NOMO-1 treated with dmso at 0.1 percent for 144 hours (cell line): ENCODE data around the gene ACTN4.

ENCODE experiments used
- DNase-seq: peaks from one replicate; lab custom pipeline; 2025; ENCODE audit not compliant: unreplicated experiment; lab: John Stamatoyannopoulos, UW

Gene ACTN4

GRCh38 chr19:38660724-38661123 lies 13.3 kb downstream of the ACTN4 start:
- no peak for DNase-seq

- DNase-seq, result no peak
Observed at GRCh38 chr19:38661136-38661535, 13.7 kb downstream of the ACTN4 start.

DNA sequence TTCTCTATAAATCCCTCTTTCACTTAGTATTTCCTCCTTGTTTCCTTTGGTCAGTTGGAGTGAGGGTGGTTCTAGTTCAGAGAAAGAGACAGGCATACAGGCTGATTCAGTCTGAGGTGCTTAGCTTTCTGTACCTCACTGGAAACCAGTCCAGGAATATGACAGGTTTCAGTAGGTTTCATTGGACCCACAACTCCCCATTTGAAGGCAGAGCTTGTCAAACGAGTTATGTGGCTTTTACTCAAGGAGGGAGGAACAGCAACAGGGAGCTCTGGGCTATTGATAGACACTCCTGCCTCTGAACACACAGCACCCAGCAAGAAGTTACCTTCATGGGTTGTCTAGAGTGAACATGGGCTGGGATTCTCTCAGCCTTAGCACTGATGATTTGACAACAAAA lies 14.5 kb downstream of the ACTN4 start:
- DNase-seq, result no peak

- DNase-seq, result no peak
Observed at GRCh38 chr19:38662537-38663155, 15.2 kb downstream of the ACTN4 start.

DNA sequence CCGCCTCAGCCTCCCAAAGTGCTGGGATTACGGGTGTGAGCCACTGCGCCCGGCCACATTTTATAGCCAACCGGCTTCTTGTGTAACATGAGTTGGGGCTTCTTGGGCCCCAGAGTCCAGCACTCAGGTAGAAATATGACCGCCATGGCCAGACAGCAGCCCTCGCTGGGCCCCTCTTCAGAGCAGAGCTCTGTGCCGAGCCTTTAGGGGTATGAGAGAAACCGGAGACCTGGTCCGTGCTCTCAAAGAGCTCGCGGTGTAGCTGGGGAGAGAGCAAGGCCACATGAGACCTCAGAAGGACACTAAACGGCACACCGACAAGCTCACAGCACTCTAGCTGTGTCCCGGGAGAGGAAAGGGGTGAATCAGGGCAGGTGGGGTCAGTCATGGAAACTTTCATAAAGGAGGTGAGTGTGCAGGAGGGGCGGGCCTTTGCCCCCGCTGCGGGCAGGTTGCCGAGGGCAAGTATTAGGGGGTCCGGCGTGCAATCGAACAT lies 15.8 kb downstream of the ACTN4 start:
- no peak for DNase-seq

DNA sequence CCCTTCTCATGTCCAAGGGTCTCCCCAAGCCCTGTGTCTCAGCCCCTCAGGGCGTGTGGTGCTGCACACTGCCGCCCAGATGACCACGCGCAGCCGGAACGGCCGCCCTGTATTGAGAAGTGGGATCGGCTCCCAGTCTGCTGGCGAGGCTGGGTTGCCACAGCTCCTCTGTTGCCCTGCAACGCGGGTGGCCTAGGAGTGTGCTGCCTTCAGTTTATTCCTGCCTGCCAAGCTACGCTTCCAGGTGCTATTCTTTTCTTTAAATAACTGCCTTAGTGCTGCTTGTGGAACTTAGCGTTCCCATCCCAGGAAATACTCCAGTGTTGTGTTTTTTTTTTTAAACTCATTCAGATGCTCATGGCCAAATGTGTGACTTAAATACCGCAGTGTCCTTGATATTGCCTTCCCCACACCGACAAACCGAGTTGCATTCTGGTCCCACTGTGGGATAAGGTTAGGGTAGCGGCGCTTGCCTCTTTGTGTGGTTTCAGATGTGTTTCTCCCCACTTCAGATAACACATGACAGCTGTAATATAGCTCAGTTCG lies 16.6 kb downstream of the ACTN4 start:
- no peak for DNase-seq

GRCh38 chr19:38664503-38665211 lies 17.2 kb downstream of the ACTN4 start:
- no peak for DNase-seq

DNA sequence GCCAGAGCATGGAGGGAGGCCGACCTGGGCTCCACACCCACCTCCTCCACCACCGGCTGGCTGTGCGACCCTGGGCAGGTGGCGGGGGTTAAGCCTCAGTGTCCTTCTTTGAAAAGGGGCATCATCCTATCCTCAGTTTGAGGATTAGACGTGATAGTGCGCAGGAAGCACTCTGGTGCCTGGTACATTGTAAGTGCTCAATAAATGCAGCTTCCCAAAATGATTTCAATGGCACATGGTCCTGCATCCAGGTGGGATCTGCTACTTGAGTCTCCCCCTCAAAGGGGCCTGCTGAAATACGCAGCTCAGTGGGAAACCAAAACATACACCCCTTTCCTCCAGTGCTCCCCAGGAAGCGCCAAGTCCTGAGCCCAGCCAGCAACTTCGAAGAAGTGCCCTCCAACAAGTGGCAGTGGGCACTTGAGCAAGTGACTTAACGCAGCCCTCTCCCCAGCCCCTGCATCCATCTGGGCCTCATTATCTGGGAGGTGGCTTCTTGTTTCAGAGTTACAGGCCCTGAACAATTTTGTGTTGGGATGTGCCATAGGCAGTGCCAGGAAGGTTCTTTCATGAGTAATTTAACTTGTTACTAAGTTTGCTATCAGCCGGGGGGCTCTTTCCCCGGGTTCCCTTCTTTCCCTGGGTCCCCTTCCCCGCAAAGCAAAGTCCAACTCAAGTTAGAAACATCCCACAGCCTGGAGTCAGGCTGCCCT lies 17.9 kb downstream of the ACTN4 start:
- no peak for DNase-seq

GRCh38 chr19:38665950-38666662 lies 18.7 kb downstream of the ACTN4 start:
- DNase-seq, result no peak

GRCh38 chr19:38666663-38667511 lies 19.4 kb downstream of the ACTN4 start:
- no peak for DNase-seq

GRCh38 chr19:38667661-38668171 lies 20.3 kb downstream of the ACTN4 start:
- no peak for DNase-seq

GRCh38 chr19:38669552-38669951 lies 22.1 kb downstream of the ACTN4 start:
- no peak for DNase-seq

GRCh38 chr19:38670921-38671398 lies 23.5 kb downstream of the ACTN4 start:
- no peak for DNase-seq

DNA sequence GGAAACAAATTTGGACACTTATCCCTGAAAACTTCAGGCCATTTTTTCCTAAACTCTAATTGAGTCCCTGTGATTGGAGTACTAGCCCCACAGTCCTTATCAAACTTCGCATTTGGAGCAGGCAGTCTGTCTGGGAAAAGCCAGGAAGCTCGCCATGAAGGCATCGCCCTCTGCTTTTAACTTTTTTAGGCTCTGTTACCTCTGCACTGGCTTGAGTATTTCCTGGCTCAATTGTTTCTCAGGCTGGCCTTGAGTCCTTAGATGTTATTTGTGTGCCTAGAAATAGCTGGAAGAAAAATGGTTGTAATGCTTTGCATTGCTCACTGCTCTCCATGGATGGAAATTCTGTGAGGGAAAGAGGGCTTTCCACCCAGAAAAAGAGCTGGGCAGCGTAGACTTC lies 24.2 kb downstream of the ACTN4 start:
- no peak for DNase-seq

DNA sequence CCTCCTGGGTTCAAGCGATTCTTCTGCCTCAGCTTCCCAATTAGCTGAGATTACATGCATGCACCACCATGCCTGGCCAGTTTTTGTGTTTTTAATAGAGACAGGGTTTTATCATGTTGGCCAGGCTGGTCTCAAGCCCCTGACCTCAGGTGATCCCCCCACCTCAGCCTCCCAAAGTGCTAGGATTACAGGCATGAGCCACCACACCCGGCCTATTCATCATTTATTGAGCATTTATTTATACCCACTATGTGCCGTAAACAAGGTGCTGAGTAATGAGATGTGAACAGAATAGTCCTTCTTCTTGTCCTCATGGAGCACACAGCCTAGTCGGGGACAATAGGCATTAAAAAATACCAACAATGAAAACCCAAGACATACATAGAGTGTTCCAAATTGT lies 25.6 kb downstream of the ACTN4 start:
- DNase-seq, result no peak

DNA sequence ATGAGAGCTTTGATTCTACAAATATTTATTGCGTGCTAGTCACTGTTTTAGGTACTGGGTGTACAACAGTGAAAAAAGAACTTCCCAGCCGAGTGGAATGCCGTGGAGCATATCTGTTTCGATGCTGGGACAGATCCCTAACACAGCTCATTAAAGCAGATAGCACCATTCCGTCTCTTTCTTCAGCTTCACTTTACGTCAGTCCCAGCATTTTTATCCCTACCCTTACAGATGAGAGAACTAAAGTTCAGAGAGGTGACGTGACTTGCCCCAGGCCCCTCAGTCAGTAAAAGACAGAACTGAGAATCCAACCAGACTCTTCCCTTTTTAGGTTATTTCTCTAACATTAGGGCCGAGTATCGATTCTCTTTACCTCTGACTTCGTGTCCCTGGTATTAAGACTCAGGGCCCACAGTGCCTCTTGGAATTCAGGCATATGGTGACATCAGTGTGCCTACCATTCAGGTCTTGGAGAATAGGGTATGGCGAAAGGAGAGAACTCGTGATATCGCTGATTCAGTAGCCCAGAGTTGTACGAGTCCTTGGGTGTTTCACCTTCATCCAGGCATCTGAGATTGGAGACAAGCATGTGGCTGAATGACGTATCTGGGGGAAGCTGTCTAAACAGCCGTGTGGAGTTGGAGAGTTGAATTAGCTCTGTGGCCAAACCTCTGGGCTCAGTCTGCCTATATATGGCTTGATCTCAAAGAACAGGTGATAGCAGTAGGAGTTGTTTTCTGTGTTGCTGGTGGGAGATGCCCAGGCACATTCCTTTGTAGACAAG lies 27.1 kb downstream of the ACTN4 start:
- DNase-seq, result no peak

DNA sequence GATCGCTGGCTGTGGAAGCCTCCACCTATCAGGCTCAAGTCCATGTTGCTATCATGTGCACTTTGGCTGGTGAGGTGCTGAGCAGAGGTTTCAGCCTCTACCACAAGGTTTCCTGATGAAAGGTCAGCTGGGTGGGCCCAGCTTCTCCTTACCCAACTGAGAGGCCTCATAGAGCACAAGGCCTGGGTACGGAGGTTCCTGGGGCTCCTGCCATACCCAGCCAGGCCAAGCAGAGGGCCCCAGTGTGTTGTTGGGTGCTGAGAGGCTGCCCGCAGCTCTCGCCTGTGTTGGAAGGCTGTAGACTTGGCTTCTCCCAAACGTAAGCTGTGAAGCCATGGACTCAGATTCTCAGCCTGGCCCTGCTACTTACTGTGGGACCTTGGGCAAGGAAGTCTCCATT lies 28.2 kb downstream of the ACTN4 start:
- DNase-seq, result no peak

GRCh38 chr19:38676023-38676877 lies 28.8 kb downstream of the ACTN4 start:
- no peak for DNase-seq
